H9 (cell line): ENCODE data around the gene VENTX. TPM values are rescaled to one million over a fixed set of nuclear protein-coding genes. Genes with fewer than 3 reads are reported as not detected.

ENCODE experiments used
- DNase-seq: peaks from one replicate; pipeline ENCODE4 v3.0.0-alpha.2; 2017
- H2AFZ ChIP-seq: one replicate; pipeline ENCODE4 v1.6.1; 2013; ENCODE audit warnings: mild to moderate bottlenecking, low read length, control low read depth, moderate library complexity
- H2AK5ac ChIP-seq: 2 replicates; pipeline ENCODE4 v1.6.1; 2013; ENCODE audit warnings: low read length, control low read depth, mixed read lengths; ENCODE audit not compliant: insufficient read length
- H2BK120ac ChIP-seq: one replicate; pipeline ENCODE4 v1.6.1; 2013; ENCODE audit warnings: low read depth, mild to moderate bottlenecking, low read length, control low read depth, inconsistent platforms; ENCODE audit not compliant: poor library complexity, severe bottlenecking
- H2BK12ac ChIP-seq: 2 replicates; pipeline ENCODE4 v1.6.1; 2013; ENCODE audit warnings: low read length, control low read depth, mixed read lengths, low read depth; ENCODE audit not compliant: insufficient read length
- H2BK15ac ChIP-seq: 2 replicates; pipeline ENCODE4 v1.6.1; 2013; ENCODE audit warnings: low read depth, low read length, control low read depth
- H2BK20ac ChIP-seq: one replicate; pipeline ENCODE4 v1.6.1; 2013; ENCODE audit warnings: low read depth, mild to moderate bottlenecking, low read length, control low read depth, inconsistent platforms; ENCODE audit not compliant: poor library complexity, severe bottlenecking
- H2BK5ac ChIP-seq: 2 replicates; pipeline ENCODE4 v1.6.1; 2013; ENCODE audit warnings: low read length, control low read depth, mixed read lengths; ENCODE audit not compliant: insufficient read length
- H3K14ac ChIP-seq: 2 replicates; pipeline ENCODE4 v1.6.1; 2013; ENCODE audit warnings: low read length, control low read depth; ENCODE audit not compliant: insufficient read depth
- H3K18ac ChIP-seq: 2 replicates; pipeline ENCODE4 v1.6.1; 2013; ENCODE audit warnings: low read depth, mild to moderate bottlenecking, mixed read lengths, low read length, control low read depth; ENCODE audit not compliant: insufficient read length
- H3K23ac ChIP-seq: 2 replicates; pipeline ENCODE4 v1.6.1; 2013; ENCODE audit warnings: low read length, control low read depth, mixed read lengths, low read depth; ENCODE audit not compliant: insufficient read length
- H3K23me2 ChIP-seq: 2 replicates; pipeline ENCODE4 v1.6.1; 2013; ENCODE audit warnings: low read depth, mild to moderate bottlenecking, mixed read lengths, low read length, control low read depth; ENCODE audit not compliant: insufficient read length, poor library complexity, severe bottlenecking
- H3K27ac ChIP-seq: 2 replicates; pipeline ENCODE4 v1.5.1; 2013; ENCODE audit warnings: low read length, control low read depth, mixed read lengths, low read depth; ENCODE audit not compliant: insufficient read length
- H3K27me3 ChIP-seq: 2 replicates; pipeline ENCODE4 v1.6.1; 2013; ENCODE audit warnings: low read length, control low read depth, inconsistent platforms; ENCODE audit not compliant: insufficient read depth
- H3K4ac ChIP-seq: 2 replicates; pipeline ENCODE4 v1.6.1; 2013; ENCODE audit warnings: low read depth, mild to moderate bottlenecking, control low read depth, inconsistent platforms, low read length, moderate library complexity
- H3K4me1 ChIP-seq: 2 replicates; pipeline ENCODE4 v1.6.1; 2013; ENCODE audit warnings: low read length, control low read depth, inconsistent platforms; ENCODE audit not compliant: insufficient read depth
- H3K4me2 ChIP-seq: 2 replicates; pipeline ENCODE4 v1.6.1; 2013; ENCODE audit warnings: low read length, control low read depth, mixed read lengths; ENCODE audit not compliant: insufficient read length, insufficient read depth
- H3K56ac ChIP-seq: 2 replicates; pipeline ENCODE4 v1.6.1; 2013; ENCODE audit warnings: low read depth, mild to moderate bottlenecking, mixed read lengths, low read length, control low read depth; ENCODE audit not compliant: insufficient read length
- H3K79me1 ChIP-seq: 2 replicates; pipeline ENCODE4 v1.6.1; 2013; ENCODE audit warnings: low read depth, mild to moderate bottlenecking, moderate library complexity, low read length, control low read depth, inconsistent platforms; ENCODE audit not compliant: insufficient read depth, poor library complexity, severe bottlenecking
- H3K79me2 ChIP-seq: 2 replicates; pipeline ENCODE4 v1.6.1; 2013; ENCODE audit warnings: low read length, control low read depth, inconsistent platforms; ENCODE audit not compliant: insufficient read depth
- H3K9ac ChIP-seq: 2 replicates; pipeline ENCODE4 v1.6.1; 2013; ENCODE audit warnings: low read length, control low read depth, mixed read lengths; ENCODE audit not compliant: insufficient read length; ENCODE audit errors: extremely low read depth
- H3K9me3 ChIP-seq: one replicate; pipeline ENCODE4 v1.6.1; 2013; ENCODE audit warnings: low read depth, low read length, inconsistent platforms; ENCODE audit not compliant: control insufficient read depth
- H3T11ph ChIP-seq: one replicate; pipeline ENCODE4 v1.6.1; 2013; ENCODE audit warnings: mild to moderate bottlenecking, low read length, control low read depth, inconsistent platforms
- H4K20me1 ChIP-seq: one replicate; pipeline ENCODE4 v1.6.1; 2013; ENCODE audit not compliant: control insufficient read depth, insufficient read length, insufficient read depth
- H4K5ac ChIP-seq: 2 replicates; pipeline ENCODE4 v1.6.1; 2013; ENCODE audit warnings: low read depth, mild to moderate bottlenecking, mixed read lengths, low read length, control low read depth; ENCODE audit not compliant: insufficient read length
- H4K8ac ChIP-seq: replicated peaks from 2 replicates; pipeline ENCODE4 v1.6.1; 2013; ENCODE audit warnings: low read length, control low read depth, mixed read lengths, low read depth; ENCODE audit not compliant: insufficient read length
- H4K91ac ChIP-seq: 2 replicates; pipeline ENCODE4 v1.6.1; 2013; ENCODE audit warnings: low read depth, mild to moderate bottlenecking, moderate library complexity, mixed read lengths, low read length, control low read depth; ENCODE audit not compliant: insufficient read length
- H3K27ac Mint-ChIP-seq, 3 experiments: 2 replicates in 2 of 3; 3 replicates in 1 of 3; pipeline ENCODE4 v1.8.0; 2020 to 2021; ENCODE audit warnings: mixed read lengths in 3 of 3, mild to moderate bottlenecking in 1 of 3, moderate library complexity in 1 of 3
- H3K27me3 Mint-ChIP-seq: 2 replicates; pipeline ENCODE4 v1.8.0; 2021; ENCODE audit warnings: low read depth, mild to moderate bottlenecking, moderate library complexity, mixed read lengths
- H3K36me3 Mint-ChIP-seq, 3 experiments: 2 replicates in 2 of 3; 3 replicates in 1 of 3; pipeline ENCODE4 v1.8.0; 2020 to 2021; ENCODE audit warnings: low read depth in 3 of 3, mixed read lengths in 3 of 3; ENCODE audit not compliant: insufficient read depth in 1 of 3
- H3K4me1 Mint-ChIP-seq, 2 experiments: 2 replicates each; pipeline ENCODE4 v1.8.0; 2020; ENCODE audit warnings: mixed read lengths in 2 of 2
- H3K4me3 Mint-ChIP-seq, 2 experiments: 2 replicates in 1 of 2; 3 replicates in 1 of 2; pipeline ENCODE4 v1.8.0; 2020 to 2021; ENCODE audit warnings: mild to moderate bottlenecking in 2 of 2, mixed read lengths in 2 of 2, moderate library complexity in 1 of 2
- H3K9me3 Mint-ChIP-seq, 2 experiments: 2 replicates in 1 of 2; 3 replicates in 1 of 2; pipeline ENCODE4 v1.8.0; 2020; ENCODE audit warnings: mild to moderate bottlenecking in 2 of 2, mixed read lengths in 2 of 2, moderate library complexity in 1 of 2
- WGBS: extraction: QIAGEN DNeasy Blood & Tissue Kit; methylation state at CpG from one replicate; pipeline ENCODE4 v1.1.7; 2013; ENCODE audit warnings: missing lambda C conversion rate, low lambda C conversion rate, mixed read lengths; ENCODE audit not compliant: insufficient read length; ENCODE audit errors: extremely low coverage; 5-methylcytosine and 5-hydroxymethylcytosine counted together
- microRNA-seq: library from miRNA; unstranded; fragments of <30 nt; microRNA quantifications from one replicate; pipeline ENCODE4, GENCODE V29; 2020; ENCODE audit warnings: borderline microRNAs expressed
- total RNA-seq: library from RNA; stranded (reverse); gene quantifications from 2 replicates; pipeline ENCODE4 v1.2.1, GENCODE V29; 2021
- TF ChIP-seq, protein P1 (sequence below): fragments of 200-600 bp; sonication (generic); conservative IDR thresholded peaks from 3 replicates; pipeline ENCODE4 v1.8.0; 2021; ENCODE audit warnings: antibody characterized with exemption, mild to moderate bottlenecking

The VENTX gene
- total RNA-seq, 1 experiment from 2014 or later: 10.9 TPM

- Histone ChIP-seq H2BK5ac (no peak overlapping the region), H4K91ac (no peak overlapping the region), H4K20me1 (no peaks in the 10 kb centered on the region), H3K9me3 (no peaks in the 10 kb centered on the region), H2AFZ (no peak overlapping the region), H3K79me2 (no peaks in the 10 kb centered on the region), H3K18ac (no peak overlapping the region), H4K5ac (no peak overlapping the region), H3K4ac (no peak overlapping the region), H2BK120ac (no peak overlapping the region), H3K9ac (no peak overlapping the region), H3K4me2 (no peak overlapping the region), H3K79me1 (no peaks in the 10 kb centered on the region), H2BK15ac (no peak overlapping the region), H3T11ph (no peak overlapping the region), H2BK12ac (no peak overlapping the region), H4K8ac (no peak overlapping the region), H3K56ac (no peak overlapping the region), H2AK5ac (no peak overlapping the region), H3K27me3 (no peaks in the 10 kb centered on the region), H3K14ac (no peak overlapping the region), H3K27ac (no peak overlapping the region), H2BK20ac (no peak overlapping the region), H3K23ac (no peak overlapping the region), H3K4me1 (no peaks in the 10 kb centered on the region), H3K23me2 (no peaks in the 10 kb centered on the region)
- Mint-ChIP-seq H3K4me1 (no peaks in the 10 kb centered on the region), H3K9me3 (no peaks in the 10 kb centered on the region), H3K27me3 (no peaks in the 10 kb centered on the region), H3K27ac (0 out of 7 replicates have a peak overlapping the region, but pooled peaks of 1 of the 3 experiments have one; percentile 65), H3K36me3 (peaks cover 19 to 74% (median 68%) of the 10 kb centered on the region in 3 experiments; a peak in 6 of 7 replicates), H3K4me3 (no peak overlapping the region)
- no CpG with 5 or more reads among the region's 24 CpGs for WGBS
- no peak for DNase-seq
- TF ChIP-seq, protein P1, sequence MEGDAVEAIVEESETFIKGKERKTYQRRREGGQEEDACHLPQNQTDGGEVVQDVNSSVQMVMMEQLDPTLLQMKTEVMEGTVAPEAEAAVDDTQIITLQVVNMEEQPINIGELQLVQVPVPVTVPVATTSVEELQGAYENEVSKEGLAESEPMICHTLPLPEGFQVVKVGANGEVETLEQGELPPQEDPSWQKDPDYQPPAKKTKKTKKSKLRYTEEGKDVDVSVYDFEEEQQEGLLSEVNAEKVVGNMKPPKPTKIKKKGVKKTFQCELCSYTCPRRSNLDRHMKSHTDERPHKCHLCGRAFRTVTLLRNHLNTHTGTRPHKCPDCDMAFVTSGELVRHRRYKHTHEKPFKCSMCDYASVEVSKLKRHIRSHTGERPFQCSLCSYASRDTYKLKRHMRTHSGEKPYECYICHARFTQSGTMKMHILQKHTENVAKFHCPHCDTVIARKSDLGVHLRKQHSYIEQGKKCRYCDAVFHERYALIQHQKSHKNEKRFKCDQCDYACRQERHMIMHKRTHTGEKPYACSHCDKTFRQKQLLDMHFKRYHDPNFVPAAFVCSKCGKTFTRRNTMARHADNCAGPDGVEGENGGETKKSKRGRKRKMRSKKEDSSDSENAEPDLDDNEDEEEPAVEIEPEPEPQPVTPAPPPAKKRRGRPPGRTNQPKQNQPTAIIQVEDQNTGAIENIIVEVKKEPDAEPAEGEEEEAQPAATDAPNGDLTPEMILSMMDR: no peak
These were observed 52.1 kb downstream of the VENTX start for GRCh38 chr10:133289761-133290160.

Small RNAs within 50 kb of the gene (microRNA-seq; reads per million reads assigned to microRNA genes)
- gene MIR202: not detected

Other genes with a start within 250 kb of the VENTX start
- 0.11 and 0.13 TPM in 2 replicates for gene ADGRA1, start 149.9 kb upstream of the VENTX start, total RNA-seq
- 13.7 and 15.7 TPM in 2 replicates for gene KNDC1, start 77.6 kb upstream of the VENTX start, total RNA-seq
- gene UTF1, start 7.6 kb upstream of the VENTX start, total RNA-seq: 31.5 and 38.6 TPM in 2 replicates
- gene ADAM8, start 39.0 kb downstream of the VENTX start, total RNA-seq: 4.5 and 5.4 TPM in 2 replicates
- gene TUBGCP2, start 71.0 kb downstream of the VENTX start, total RNA-seq: 52.4 and 53.5 TPM in 2 replicates
- gene ZNF511, start 71.1 kb downstream of the VENTX start, total RNA-seq: 83.6 and 89.4 TPM in 2 replicates
- gene CALY, start 99.0 kb downstream of the VENTX start, total RNA-seq: 1.9 and 2.9 TPM in 2 replicates
- gene PRAP1, start 109.5 kb downstream of the VENTX start, total RNA-seq: 0.81 and 1.2 TPM in 2 replicates
- gene FUOM, start 120.2 kb downstream of the VENTX start, total RNA-seq: 39.6 and 41.8 TPM in 2 replicates
- gene ECHS1, start 135.5 kb downstream of the VENTX start, total RNA-seq: 94.1 and 100 TPM in 2 replicates
- gene PAOX, start 141.4 kb downstream of the VENTX start, total RNA-seq: 5.3 and 5.6 TPM in 2 replicates
- gene MTG1, start 156.3 kb downstream of the VENTX start, total RNA-seq: 61.4 and 65.3 TPM in 2 replicates
- 0.42 TPM in 2 replicates for gene SPRN, start 186.8 kb downstream of the VENTX start, total RNA-seq
- 0.39 and 0.50 TPM in 2 replicates for gene SCART1, start 216.1 kb downstream of the VENTX start, total RNA-seq